Measurements from ENCODE around the gene GCC2.

Gene GCC2

DNA sequence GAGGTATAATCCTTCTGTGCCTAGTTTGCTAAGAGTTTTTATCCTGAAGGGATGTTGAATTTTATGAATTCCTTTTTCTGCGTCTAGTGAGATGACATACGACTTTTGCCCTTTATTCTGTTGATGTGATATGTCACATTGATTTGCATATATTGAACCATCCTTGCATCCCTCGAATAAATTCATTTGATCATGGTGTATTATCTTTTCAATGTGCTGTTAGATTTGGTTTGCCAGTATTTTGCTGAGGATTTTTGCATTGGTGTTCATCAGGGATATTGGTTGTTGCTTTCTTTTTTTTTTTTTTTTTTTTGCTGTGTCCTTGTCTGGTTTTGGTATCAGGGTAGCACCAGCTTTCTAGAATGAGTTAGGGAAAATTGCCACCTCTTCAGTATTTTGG is 9.1 kb downstream of the GCC2 start:
- TF ChIP-seq, protein P1, sequence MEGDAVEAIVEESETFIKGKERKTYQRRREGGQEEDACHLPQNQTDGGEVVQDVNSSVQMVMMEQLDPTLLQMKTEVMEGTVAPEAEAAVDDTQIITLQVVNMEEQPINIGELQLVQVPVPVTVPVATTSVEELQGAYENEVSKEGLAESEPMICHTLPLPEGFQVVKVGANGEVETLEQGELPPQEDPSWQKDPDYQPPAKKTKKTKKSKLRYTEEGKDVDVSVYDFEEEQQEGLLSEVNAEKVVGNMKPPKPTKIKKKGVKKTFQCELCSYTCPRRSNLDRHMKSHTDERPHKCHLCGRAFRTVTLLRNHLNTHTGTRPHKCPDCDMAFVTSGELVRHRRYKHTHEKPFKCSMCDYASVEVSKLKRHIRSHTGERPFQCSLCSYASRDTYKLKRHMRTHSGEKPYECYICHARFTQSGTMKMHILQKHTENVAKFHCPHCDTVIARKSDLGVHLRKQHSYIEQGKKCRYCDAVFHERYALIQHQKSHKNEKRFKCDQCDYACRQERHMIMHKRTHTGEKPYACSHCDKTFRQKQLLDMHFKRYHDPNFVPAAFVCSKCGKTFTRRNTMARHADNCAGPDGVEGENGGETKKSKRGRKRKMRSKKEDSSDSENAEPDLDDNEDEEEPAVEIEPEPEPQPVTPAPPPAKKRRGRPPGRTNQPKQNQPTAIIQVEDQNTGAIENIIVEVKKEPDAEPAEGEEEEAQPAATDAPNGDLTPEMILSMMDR (conservative IDR thresholded peaks at IDR 0.05), result no peak
- H3K27ac ChIP-seq, result no peak overlapping the region

DNA sequence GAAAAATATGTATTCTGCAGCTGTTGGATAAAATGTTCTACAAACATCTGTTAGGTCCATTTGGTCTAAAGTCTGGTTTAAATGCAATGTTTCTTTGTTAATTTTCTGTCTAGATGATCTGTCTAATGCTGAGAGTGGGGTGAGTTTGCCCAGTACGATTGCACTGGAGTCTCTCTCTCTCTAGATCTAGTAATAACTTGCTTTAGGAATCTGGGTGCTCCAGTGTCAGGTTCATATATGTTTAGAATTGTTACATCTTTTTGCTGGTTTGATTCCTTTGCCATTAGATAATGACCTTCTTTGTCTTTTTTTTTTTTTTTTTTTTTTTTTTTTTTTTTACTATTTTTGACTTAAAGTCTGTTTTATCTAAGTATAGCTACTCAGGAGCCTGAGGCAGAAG is 10.4 kb downstream of the GCC2 start:
- TF ChIP-seq, protein P1 (conservative IDR thresholded peaks at IDR 0.05), result no peak
- no peak overlapping the region for H3K27ac ChIP-seq

DNA sequence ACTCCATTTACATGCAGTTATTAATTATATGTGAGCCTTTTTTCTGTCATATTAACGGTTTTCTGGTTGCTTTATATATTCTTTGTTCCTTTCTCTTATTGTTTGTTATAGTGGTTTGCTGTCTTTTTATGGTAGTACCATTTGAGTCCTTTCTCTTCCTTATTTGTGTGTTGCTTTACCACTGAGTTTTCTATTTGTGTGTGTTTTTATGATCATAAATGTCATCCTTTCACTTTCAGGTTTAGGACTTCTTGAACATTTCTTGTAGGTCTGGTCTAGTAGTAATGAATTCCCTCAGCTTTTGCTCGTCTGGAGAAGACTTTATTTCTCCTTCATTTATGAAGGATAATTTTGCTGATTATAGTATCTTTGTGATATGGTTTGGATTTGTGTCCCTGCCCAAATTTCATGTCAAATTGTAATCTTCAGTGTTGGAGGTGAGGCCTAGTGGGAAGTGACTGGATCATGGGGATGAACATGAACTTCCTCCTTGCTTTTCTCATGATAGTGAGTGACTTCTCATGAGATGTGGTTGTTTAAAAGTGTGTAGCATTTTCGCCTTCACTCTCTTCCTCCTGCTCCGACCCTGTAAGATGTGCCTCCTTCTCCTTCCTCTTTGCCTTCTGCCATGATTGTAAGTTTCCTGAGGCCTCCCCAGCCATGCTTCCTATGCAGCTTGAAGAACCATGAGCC is 11.5 kb downstream of the GCC2 start:
- no peak overlapping the region for H3K27ac ChIP-seq

DNA sequence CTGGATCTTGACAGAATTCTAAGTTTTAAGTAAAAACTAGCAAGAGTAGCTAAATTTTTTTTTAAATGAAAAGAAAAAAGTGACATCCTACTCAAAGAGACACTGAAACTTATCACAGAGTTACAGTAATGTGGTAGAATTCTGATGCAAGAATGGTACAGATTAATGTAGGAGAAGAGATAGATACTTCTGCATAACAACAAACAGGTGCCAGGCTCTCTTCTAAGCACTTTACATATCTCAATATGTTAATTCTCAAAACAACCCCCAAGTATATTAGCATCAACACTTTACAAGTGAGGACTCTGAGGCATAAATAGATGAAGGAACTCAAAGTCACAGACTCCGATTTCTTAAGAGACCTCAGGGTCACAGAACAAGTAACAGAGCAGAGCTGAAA is 28.1 kb downstream of the GCC2 start:
- TF ChIP-seq, protein P1 (conservative IDR thresholded peaks at IDR 0.05), result no peak
- H3K27ac ChIP-seq, result no peak overlapping the region

More for the DNA sequence above, 11.5 kb downstream of the GCC2 start:
- TF ChIP-seq, protein P1 (conservative IDR thresholded peaks at IDR 0.05), result no peak

DNA sequence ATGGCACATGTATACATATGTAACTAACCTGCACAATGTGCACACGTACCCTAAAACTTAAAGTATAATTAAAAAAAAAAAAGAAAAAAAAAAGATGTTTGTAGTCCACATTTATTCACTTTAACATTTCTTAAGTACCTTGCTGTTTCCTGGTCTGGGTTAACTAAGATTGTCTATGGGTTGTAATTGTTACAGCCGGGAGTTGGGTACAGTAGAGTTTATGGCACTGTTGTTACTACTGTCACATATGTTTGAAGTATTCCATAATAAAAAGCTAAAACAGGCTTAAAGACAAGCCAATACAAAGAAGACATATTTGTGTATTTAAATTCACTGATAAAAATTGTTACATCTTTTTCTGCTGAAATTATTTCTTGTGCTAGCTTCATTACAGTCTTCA is 36.2 kb downstream of the GCC2 start:
- H3K27ac ChIP-seq, result no peak overlapping the region
- TF ChIP-seq, protein P1 (conservative IDR thresholded peaks at IDR 0.05), result no peak

DNA sequence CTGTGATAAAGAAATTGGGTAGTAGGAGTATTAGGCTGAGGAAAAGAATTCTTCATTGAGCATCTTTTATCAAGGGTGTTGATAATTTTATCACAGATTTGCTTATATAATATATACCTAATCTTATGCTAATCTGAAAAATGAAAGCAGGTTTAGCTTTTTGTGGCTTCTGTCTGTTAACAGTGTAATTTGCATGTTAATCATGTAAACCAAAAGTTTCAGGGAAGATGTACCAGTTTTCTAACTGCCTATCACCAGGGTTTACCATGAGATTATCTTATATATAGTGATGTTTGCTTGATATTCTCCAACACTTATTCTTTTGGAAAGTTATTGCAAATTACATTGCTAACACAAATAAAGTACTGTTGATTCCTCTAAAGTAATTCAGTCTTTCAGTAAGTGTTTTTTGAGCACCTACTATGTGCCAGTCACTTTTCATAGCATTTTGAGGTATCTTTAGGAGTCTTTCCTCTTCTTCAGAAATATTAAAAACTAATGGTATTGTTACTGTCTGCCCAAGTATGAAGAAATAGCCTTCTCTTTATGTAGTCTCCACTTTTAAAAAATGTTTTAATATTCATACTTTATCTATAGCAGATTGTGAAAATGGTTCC is 41.6 kb downstream of the GCC2 start:
- H3K27ac ChIP-seq, result no peak overlapping the region
- TF ChIP-seq, protein P1 (conservative IDR thresholded peaks at IDR 0.05), result no peak

DNA sequence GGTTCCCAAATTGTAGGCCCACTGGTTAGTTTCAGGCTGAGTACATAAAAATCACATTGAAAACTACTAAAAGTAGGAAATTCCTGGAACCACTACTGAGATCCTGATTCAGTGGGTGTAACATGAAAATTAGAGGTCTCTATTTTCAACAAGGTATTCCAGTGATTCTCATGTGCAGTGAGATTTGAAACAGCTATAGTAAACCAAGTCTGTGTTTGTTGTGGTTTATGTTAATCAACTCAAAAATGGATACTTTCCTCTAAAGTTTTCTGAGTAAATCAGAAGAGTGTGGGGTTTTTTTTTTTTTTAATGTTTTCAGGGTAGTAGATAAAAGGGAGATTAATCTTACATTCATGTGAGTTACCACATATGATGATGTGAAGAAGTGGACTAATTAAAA is 42.8 kb downstream of the GCC2 start:
- no peak overlapping the region for H3K27ac ChIP-seq
- TF ChIP-seq, protein P1 (conservative IDR thresholded peaks at IDR 0.05), result no peak

Measured in VCaP (cell line).